Epithelial cell of esophagus (primary cell): ENCODE measurements around the gene PDCD2L.
"Not testable (repeated sequence)": the region's sequence is repeated elsewhere in the genome, so short reads cannot be mapped to it uniquely, and the experiment has no call there.

ENCODE experiments used
- DNase-seq: peaks from one replicate; pipeline ENCODE4 v3.0.0; 2010; ENCODE audit warnings: low read depth
- H3K4me3 ChIP-seq: 2 replicates; pipeline ENCODE4 v1.5.1; 2011; ENCODE audit warnings: mild to moderate bottlenecking, low read length, control low read depth
- TF ChIP-seq, protein P1 (sequence below): IDR thresholded peaks from 2 replicates; pipeline ENCODE4 v1.5.1; 2011; ENCODE audit warnings: low read depth, mild to moderate bottlenecking, low read length, control low read depth, inconsistent platforms; ENCODE audit not compliant: insufficient read depth; ENCODE audit errors: missing control alignments

Gene PDCD2L

DNA sequence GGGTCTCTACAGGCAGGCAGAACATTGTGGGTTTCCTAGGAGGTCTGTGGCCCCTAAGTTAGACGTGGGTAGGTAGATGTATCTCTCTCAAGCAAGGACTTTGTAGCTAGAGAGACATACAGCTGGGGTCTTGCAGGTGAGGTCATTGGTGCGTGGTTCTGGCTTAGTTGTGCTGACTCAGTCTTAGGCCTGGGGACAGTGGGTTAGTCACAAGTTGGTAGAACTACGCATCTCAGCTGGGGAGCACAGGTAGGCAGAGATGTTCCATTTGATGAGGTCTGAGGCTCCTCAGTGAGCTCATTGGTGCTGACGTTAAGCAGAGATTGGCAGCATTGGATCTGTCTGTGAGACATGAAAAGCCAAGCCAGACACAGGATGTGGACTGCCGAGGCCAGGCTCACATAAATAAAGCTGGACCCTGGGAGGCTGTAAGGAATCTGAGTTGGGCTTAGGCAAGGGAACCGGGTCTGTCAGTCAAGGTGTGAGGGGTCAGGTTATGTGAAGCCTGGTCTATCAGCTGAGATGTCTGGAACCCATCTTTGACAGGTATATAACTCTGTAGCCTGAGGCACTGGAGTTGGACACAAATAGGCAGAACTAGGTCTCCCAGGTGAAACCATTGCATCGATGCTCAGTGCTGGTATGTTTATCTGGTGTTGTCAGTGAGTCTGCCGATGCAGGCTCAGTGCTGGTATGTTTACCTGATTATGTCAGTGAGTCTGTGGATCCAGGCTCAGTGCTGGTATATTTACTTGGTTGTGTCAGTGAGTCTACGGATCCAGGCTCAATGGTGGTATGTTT is 17.4 kb upstream of the PDCD2L start:
- DNase-seq = no peak
- H3K4me3 ChIP-seq = no peak overlapping the region
- TF ChIP-seq, protein P1, sequence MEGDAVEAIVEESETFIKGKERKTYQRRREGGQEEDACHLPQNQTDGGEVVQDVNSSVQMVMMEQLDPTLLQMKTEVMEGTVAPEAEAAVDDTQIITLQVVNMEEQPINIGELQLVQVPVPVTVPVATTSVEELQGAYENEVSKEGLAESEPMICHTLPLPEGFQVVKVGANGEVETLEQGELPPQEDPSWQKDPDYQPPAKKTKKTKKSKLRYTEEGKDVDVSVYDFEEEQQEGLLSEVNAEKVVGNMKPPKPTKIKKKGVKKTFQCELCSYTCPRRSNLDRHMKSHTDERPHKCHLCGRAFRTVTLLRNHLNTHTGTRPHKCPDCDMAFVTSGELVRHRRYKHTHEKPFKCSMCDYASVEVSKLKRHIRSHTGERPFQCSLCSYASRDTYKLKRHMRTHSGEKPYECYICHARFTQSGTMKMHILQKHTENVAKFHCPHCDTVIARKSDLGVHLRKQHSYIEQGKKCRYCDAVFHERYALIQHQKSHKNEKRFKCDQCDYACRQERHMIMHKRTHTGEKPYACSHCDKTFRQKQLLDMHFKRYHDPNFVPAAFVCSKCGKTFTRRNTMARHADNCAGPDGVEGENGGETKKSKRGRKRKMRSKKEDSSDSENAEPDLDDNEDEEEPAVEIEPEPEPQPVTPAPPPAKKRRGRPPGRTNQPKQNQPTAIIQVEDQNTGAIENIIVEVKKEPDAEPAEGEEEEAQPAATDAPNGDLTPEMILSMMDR = no peak

DNA sequence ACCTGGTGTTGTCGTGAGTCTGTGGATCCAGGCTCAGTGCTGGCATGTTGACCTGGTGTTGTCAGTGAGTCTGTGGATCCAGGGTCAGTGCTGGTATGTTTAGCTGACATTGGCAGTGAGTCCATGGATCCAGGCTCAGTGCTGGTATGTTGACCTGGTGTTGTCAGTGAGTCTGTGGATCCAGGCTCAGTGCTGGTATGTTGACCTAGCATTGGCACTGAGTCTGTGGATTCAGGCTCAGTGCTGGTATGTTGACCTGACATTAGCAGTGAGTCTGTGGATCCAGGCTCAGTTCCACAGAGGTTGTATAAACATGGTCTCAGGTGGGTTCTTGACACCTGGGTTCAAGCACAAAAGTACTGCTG is 16.8 kb upstream of the PDCD2L start:
- no peak for DNase-seq
- TF ChIP-seq, protein P1 = no peak
- H3K4me3 ChIP-seq = no peak overlapping the region

DNA sequence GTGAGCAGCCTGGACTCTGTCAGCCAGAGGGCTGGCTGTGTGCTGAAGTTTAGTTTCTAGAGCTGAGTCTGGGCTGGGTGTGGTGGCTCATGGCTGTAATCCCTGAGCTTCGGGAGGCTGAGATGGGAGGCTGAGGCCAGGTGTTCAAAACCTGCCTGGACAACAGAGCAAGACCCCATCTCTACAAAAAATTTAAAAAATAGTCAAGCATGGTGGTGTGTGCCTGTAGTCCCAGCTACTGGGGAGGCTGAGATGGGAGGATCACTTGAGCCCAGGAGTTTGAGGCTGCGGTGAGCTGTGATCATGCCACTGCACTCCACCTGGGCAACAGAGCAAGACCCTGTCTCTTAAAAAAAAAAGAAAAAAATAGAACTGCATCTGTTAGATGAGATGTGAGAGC is 15.5 kb upstream of the PDCD2L start:
- not testable (repeated sequence) for DNase-seq, H3K4me3 ChIP-seq

DNA sequence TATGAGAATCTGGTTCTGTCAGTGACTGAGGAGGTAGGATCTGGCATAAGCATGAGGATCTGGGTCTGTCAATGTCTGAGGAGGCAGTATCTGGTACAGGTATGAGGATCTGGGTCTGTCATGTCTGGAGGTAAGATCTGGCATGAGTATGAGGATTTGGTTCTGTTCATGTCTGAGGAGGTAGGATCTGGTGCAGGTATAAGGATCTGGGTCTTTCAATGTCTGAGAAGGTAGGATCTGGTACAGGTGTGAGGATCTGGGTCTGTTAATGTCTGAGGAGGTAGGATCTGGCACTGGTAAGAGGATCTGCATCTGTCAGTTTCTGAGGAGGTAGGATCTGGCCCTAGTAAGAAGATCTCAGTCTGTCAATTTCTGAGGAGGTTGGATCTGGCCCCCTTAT is 12.4 kb upstream of the PDCD2L start:
- TF ChIP-seq, protein P1 = no peak
- DNase-seq = no peak
- H3K4me3 ChIP-seq = no peak overlapping the region

DNA sequence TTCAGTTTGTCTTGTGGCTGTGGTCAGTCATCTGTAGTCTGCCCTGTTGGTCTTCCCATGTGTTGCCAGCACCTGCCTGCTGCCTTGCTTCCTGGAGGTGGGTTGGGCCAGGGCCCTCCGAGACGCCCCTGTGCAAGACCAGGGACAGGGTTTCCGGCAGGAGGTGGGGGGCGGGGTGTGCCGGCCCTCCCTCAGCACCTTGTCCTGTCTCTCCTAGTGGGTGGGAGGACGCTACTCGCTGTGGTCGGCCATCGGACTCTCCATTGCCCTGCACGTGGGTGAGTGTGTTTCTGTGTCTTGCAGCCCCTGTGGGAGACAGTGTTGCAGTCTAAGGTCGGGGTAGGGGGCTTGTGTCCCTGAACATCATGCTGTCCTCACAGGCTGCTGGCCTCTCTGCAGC is 11.2 kb upstream of the PDCD2L start:
- no peak for DNase-seq
- TF ChIP-seq, protein P1 = no peak
- no peak overlapping the region for H3K4me3 ChIP-seq

DNA sequence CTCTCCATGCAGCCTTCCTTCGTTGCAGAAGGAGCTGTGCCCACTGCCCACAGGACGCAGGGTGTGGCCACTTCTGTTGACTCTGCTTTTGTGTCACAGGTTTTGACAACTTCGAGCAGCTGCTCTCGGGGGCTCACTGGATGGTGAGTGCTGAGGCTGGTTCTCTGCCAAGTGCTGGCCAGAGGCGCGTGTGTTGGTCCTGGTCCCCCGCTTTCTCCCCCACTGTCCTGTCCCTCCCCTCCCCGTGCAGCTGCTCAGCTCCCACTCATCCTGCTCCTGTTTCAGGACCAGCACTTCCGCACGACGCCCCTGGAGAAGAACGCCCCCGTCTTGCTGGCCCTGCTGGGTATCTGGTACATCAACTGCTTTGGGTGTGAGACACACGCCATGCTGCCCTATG is 10.6 kb upstream of the PDCD2L start:
- DNase-seq = no peak
- no peak overlapping the region for H3K4me3 ChIP-seq
- TF ChIP-seq, protein P1 = no peak

DNA sequence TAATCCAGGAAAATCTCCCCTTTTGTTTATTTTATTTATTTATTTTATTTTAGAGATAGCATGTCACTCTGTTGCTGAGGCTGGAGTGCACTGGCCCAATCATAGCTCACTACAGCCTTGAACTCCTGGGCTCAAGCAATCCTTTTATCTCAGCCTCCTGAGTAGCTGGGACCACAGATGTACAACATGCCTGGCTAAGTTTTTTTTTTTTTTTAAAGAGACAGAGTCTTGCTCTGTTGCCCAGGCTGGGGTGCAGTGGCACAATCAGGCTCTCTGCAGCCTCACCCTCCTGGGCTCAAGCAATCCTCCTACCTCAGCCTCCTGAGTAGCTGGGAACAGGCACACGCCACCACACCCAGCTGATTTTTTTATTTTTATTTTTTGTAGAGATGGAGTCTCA is 6.3 kb upstream of the PDCD2L start:
- TF ChIP-seq, protein P1 = no peak
- DNase-seq = no peak
- H3K4me3 ChIP-seq = no peak overlapping the region
